H1 (cell line): Measurements from ENCODE around the gene TWNK. TPM values are rescaled to one million over a fixed set of nuclear protein-coding genes. Genes with fewer than 3 reads are reported as not detected.
A peak's percentile ranks its signal among the peaks of the same experiment; 100 is the strongest.

Experiments
- CTCF ChIA-PET: fragments of 300-600 bp; sonication (Branson Sonifier 250); formaldehyde crosslinking; loops from one replicate; lab custom pipeline; 2021; ENCODE audit not compliant: partially characterized antibody; lab: Charles Lee
- POLR2A ChIA-PET: fragments of 300-600 bp; sonication (Branson Sonifier 250); formaldehyde crosslinking; loops from one replicate; lab custom pipeline; 2021; ENCODE audit warnings: inconsistent platforms; ENCODE audit not compliant: partially characterized antibody; lab: Charles Lee
- DNase-seq, 2 experiments: peaks; one replicate each; pipeline versions ENCODE4 v3.0.0 to v3.0.0-alpha.2; 2010 to 2022; ENCODE audit warnings: low spot score in 2 of 2, low read depth in 1 of 2, mixed read lengths in 1 of 2
- FAIRE-seq: peaks from 2 replicates; lab custom pipeline; 2011; peaks lifted over from hg19 to GRCh38; lab: Jason Lieb, UNC
- H2AFZ ChIP-seq: 2 replicates; pipeline ENCODE4 v1.8.1; 2012; ENCODE audit warnings: low read length, inconsistent platforms
- H2AK5ac ChIP-seq: 2 replicates; pipeline ENCODE4 v1.6.1; 2013; ENCODE audit warnings: low read depth, low read length
- H2BK120ac ChIP-seq: replicated peaks from 2 replicates; pipeline ENCODE3; 2013; ENCODE audit warnings: low read depth, low read length, inconsistent platforms
- H2BK12ac ChIP-seq: 2 replicates; pipeline ENCODE4 v1.6.1; 2013; ENCODE audit warnings: low read depth, low read length
- H2BK15ac ChIP-seq: 2 replicates; pipeline ENCODE4 v1.6.1; 2013; ENCODE audit warnings: low read length
- H2BK20ac ChIP-seq: 2 replicates; pipeline ENCODE4 v1.6.1; 2013; ENCODE audit warnings: low read length
- H2BK5ac ChIP-seq: 2 replicates; pipeline ENCODE4 v1.6.1; 2013; ENCODE audit warnings: low read depth, low read length
- H3K14ac ChIP-seq: 2 replicates; pipeline ENCODE4 v1.6.1; 2013; ENCODE audit warnings: inconsistent platforms; ENCODE audit not compliant: insufficient read length
- H3K18ac ChIP-seq: 2 replicates; pipeline ENCODE4 v1.6.1; 2013; ENCODE audit warnings: low read length; ENCODE audit errors: extremely low read depth
- H3K23ac ChIP-seq: 2 replicates; pipeline ENCODE4 v1.6.1; 2013; ENCODE audit warnings: inconsistent platforms; ENCODE audit not compliant: insufficient read length
- H3K23me2 ChIP-seq: 2 replicates; pipeline ENCODE4 v1.6.1; 2013; ENCODE audit warnings: low read depth, low read length
- H3K27ac ChIP-seq: 2 replicates; pipeline ENCODE4 v1.6.1; 2011; ENCODE audit warnings: low read depth, low read length, inconsistent platforms
- H3K27me3 ChIP-seq, 4 experiments: replicated peaks in 1 of 4; 1 replicate in 1 of 4; 2 replicates in 3 of 4; pipeline versions ENCODE4 v1.6.1 to v1.8.1; 2011 to 2013; ENCODE audit warnings: low read length in 3 of 4, mild to moderate bottlenecking in 3 of 4, inconsistent platforms in 2 of 4, mixed read lengths in 2 of 4, moderate library complexity in 1 of 4; ENCODE audit not compliant: control insufficient read depth in 3 of 4, insufficient read depth in 3 of 4; ENCODE audit errors: extremely low read depth in 1 of 4
- H3K36me3 ChIP-seq, 4 experiments: 2 replicates each; pipeline versions ENCODE4 v1.6.1 to v1.8.1; 2011 to 2013; ENCODE audit warnings: mild to moderate bottlenecking in 4 of 4, low read length in 3 of 4, moderate library complexity in 2 of 4, control low read depth in 1 of 4, inconsistent platforms in 1 of 4; ENCODE audit not compliant: insufficient read depth in 4 of 4, control insufficient read depth in 2 of 4
- H3K4ac ChIP-seq: replicated peaks from 2 replicates; pipeline ENCODE3; 2013; ENCODE audit warnings: low read length, low read depth, mixed read lengths, inconsistent platforms; ENCODE audit not compliant: insufficient read length
- H3K4me1 ChIP-seq, 4 experiments: replicated peaks in 1 of 4; 1 replicate in 1 of 4; 2 replicates in 3 of 4; pipeline versions ENCODE4 v1.6.1 to v1.8.1; 2011 to 2013; ENCODE audit warnings: low read length in 3 of 4, inconsistent platforms in 2 of 4, mixed read lengths in 1 of 4; ENCODE audit not compliant: insufficient read depth in 4 of 4, control insufficient read depth in 3 of 4
- H3K4me2 ChIP-seq, 2 experiments: 2 replicates each; pipeline versions ENCODE4 v1.6.1 to v1.8.1; 2011 to 2013; ENCODE audit warnings: low read depth in 2 of 2, low read length in 2 of 2, control low read depth in 1 of 2, inconsistent platforms in 1 of 2, mild to moderate bottlenecking in 1 of 2; ENCODE audit not compliant: insufficient read depth in 1 of 2
- H3K4me3 ChIP-seq, 4 experiments: fragments of 200-600, 300-600 bp in 1 of 4; sonication (generic), shearing (Covaris generic), sonication (Bioruptor Twin) in 1 of 4; 2 replicates each; pipeline versions ENCODE4 v1.5.1 to v1.8.1; 2011 to 2016; ENCODE audit warnings: low read length in 4 of 4, low read depth in 3 of 4, control low read depth in 2 of 4, inconsistent platforms in 2 of 4, mild to moderate bottlenecking in 2 of 4, mixed read lengths in 1 of 4, moderate library complexity in 1 of 4; ENCODE audit not compliant: insufficient read depth in 2 of 4; ENCODE audit errors: extremely low read depth in 1 of 4
- H3K56ac ChIP-seq: replicated peaks from 2 replicates; pipeline ENCODE3; 2013; ENCODE audit warnings: low read depth, mild to moderate bottlenecking, mixed read lengths, low read length, inconsistent platforms; ENCODE audit not compliant: insufficient read length
- H3K79me1 ChIP-seq: 2 replicates; pipeline ENCODE4 v1.6.1; 2013; ENCODE audit warnings: low read depth, low read length, control low read depth
- H3K79me2 ChIP-seq, 2 experiments: 2 replicates each; pipeline versions ENCODE4 v1.6.1 to v1.8.1; 2012 to 2013; ENCODE audit warnings: low read length in 2 of 2, mild to moderate bottlenecking in 2 of 2, inconsistent platforms in 1 of 2; ENCODE audit not compliant: insufficient read depth in 2 of 2, control insufficient read depth in 1 of 2
- H3K9ac ChIP-seq, 4 experiments: replicated peaks in 1 of 4; 1 replicate in 1 of 4; 2 replicates in 3 of 4; pipeline versions ENCODE4 v1.6.1 to v1.8.1; 2011 to 2013; ENCODE audit warnings: low read depth in 3 of 4, low read length in 3 of 4, control low read depth in 2 of 4, mild to moderate bottlenecking in 2 of 4, moderate library complexity in 2 of 4, inconsistent platforms in 1 of 4; ENCODE audit errors: extremely low read depth in 1 of 4
- H3K9me3 ChIP-seq, 2 experiments: 2 replicates each; pipeline versions ENCODE4 v1.6.1 to v1.8.1; 2012 to 2013; ENCODE audit warnings: mild to moderate bottlenecking in 2 of 2, moderate library complexity in 2 of 2, control low read depth in 1 of 2, inconsistent platforms in 1 of 2, low read depth in 1 of 2, low read length in 1 of 2, mixed read lengths in 1 of 2; ENCODE audit not compliant: insufficient read depth in 2 of 2
- H4K20me1 ChIP-seq, 2 experiments: replicated peaks in 1 of 2; 2 replicates each; pipeline versions ENCODE3 to v1.8.1; 2011 to 2013; ENCODE audit warnings: inconsistent platforms in 2 of 2, low read length in 2 of 2, mild to moderate bottlenecking in 1 of 2; ENCODE audit not compliant: insufficient read depth in 2 of 2, control insufficient read depth in 1 of 2
- H4K5ac ChIP-seq: 2 replicates; pipeline ENCODE4 v1.6.1; 2013; ENCODE audit warnings: low read length, low read depth, mixed read lengths, inconsistent platforms; ENCODE audit not compliant: insufficient read length
- H4K8ac ChIP-seq: 2 replicates; pipeline ENCODE4 v1.8.0; 2013; ENCODE audit warnings: mild to moderate bottlenecking, moderate library complexity, low read length, inconsistent platforms; ENCODE audit not compliant: insufficient read depth; ENCODE audit errors: extremely low read depth
- H4K91ac ChIP-seq: replicated peaks from 2 replicates; pipeline ENCODE3; 2013; ENCODE audit warnings: low read length, mixed read lengths, inconsistent platforms; ENCODE audit not compliant: insufficient read length
- ASH2L ChIP-seq: fragments of 200-600, 300-600 bp; sonication (generic); IDR thresholded peaks from one replicate; pipeline ENCODE4 v1.7.1; 2017; ENCODE audit warnings: low read length
- GABPA ChIP-seq: IDR thresholded peaks from 2 replicates; pipeline ENCODE4 v1.6.1; 2011; ENCODE audit warnings: mild to moderate bottlenecking, low read length, moderate library complexity, borderline replicate concordance; ENCODE audit not compliant: insufficient read depth
- KDM4A ChIP-seq: IDR thresholded peaks from one replicate; pipeline ENCODE4 v1.7.1; 2012; ENCODE audit warnings: low read depth, mild to moderate bottlenecking, moderate library complexity, low read length, inconsistent platforms; ENCODE audit not compliant: severe bottlenecking
- POLR2AphosphoS5 ChIP-seq: IDR thresholded peaks from 2 replicates; pipeline ENCODE4 v1.6.1; 2011; ENCODE audit warnings: low read depth, low read length
- POU5F1 ChIP-seq: IDR thresholded peaks from 2 replicates; pipeline ENCODE4 v1.6.1; 2011; ENCODE audit warnings: low read depth, mild to moderate bottlenecking, low read length, moderate library complexity
- SP2 ChIP-seq: IDR thresholded peaks from 2 replicates; pipeline ENCODE4 v1.6.1; 2012; ENCODE audit warnings: mild to moderate bottlenecking, low read length, inconsistent platforms
- TAF7 ChIP-seq: optimal IDR thresholded peaks from 2 replicates; pipeline ENCODE3; 2011; ENCODE audit warnings: low read depth, mild to moderate bottlenecking, inconsistent platforms, low read length, moderate library complexity, borderline replicate concordance
- WGBS, 2 experiments: shearing (Covaris generic) in 1 of 2; methylation state at CpG; one replicate each; pipeline versions ENCODE4 v1.1.6 to v1.1.7; 2013 to 2015; ENCODE audit warnings: low lambda C conversion rate in 2 of 2, mixed read lengths in 2 of 2, inconsistent platforms in 1 of 2, low coverage in 1 of 2, missing lambda C conversion rate in 1 of 2; ENCODE audit not compliant: insufficient replicate concordance in 2 of 2, insufficient coverage in 1 of 2, insufficient read length in 1 of 2; ENCODE audit errors: extremely low coverage in 1 of 2, missing lambda C conversion rate in 1 of 2; 5-methylcytosine and 5-hydroxymethylcytosine counted together
- polyA plus RNA-seq, 7 experiments: library from polyadenylated mRNA; depleted of rRNA in 3 of 7; stranded (reverse) in 5 of 7; unstranded in 2 of 7; fragments of >200 nt in 5 of 7; fragments of 200-250 nt in 2 of 7; gene quantifications; 1 replicate in 5 of 7; 2 replicates in 1 of 7; 4 replicates in 1 of 7; pipeline versions ENCODE4 v1.2.1 to v1.2.3, GENCODE V29; 2011 to 2013; ENCODE audit warnings: missing spikeins in 2 of 7, mixed read lengths in 2 of 7
- total RNA-seq: library from RNA; stranded (reverse); fragmentation: NEBNext Ultra II Directional; extraction: Animal tissue kit (Norgen Biotek cat#: 25700); gene quantifications from 2 replicates; pipeline ENCODE4 v1.2.1, GENCODE V29; 2021
- TF ChIP-seq, protein P1 (sequence below): IDR thresholded peaks from 2 replicates; pipeline ENCODE4 v1.6.1; 2012; ENCODE audit warnings: inconsistent platforms
- TF ChIP-seq, protein P2 (sequence below): IDR thresholded peaks from 2 replicates; pipeline ENCODE4 v1.6.1; 2011; ENCODE audit warnings: low read depth, mild to moderate bottlenecking, low read length; ENCODE audit not compliant: insufficient read depth

Gene TWNK
- total and polyA plus RNA-seq, 2 of the 8 experiments (the other 6 are each of a cell fraction or from before 2014, with no cell fraction given): 15.4 to 32.5 TPM

DNA sequence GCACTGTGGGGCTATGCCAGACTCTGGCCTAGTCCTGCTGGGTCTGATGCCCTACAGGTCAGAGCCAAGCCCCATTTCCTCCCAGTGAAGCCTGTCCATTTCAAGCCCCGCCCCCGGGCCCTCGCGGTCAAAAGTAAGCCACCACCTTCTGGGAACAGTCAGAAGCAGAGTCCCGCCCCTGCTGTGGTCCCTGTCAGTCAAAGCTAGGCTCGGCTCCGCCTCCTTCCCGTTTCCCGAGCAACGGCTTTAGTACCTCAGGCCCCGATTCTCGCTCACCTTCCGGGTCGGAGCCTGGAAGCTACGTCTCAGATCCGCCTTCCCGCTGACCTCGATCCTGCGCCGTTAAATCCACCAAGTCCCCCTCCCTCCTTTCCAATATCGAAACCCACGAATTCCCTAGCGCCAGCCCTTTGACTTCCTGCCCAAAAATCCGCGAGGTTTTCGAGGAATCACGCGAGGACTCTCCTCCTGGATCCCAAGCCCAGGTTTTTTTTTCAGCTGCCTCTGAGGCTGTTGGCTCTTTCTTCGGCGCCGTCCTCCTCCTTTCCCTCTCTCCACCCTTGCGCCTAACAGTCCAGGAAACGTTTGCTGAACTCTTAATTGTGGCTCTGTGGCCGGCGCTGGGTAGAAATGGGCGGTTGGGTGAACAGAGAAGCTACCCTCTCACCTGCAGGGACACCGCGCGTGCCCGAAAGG, 55.5 kb downstream of the TWNK start:
- Histone ChIP-seq H3K36me3 (no peaks in the 10 kb centered on the region), H3K4ac (no peak overlapping the region), H3K79me1 (no peaks in the 10 kb centered on the region), H3K9ac (peak overlapping the region; percentile 49 to 79 (median 56)), H3K23ac (no peak overlapping the region), H2BK5ac (peak overlapping the region; percentile 56; the same call in 1 of the 2 replicates), H3K4me3 (peak overlapping the region; percentile 65 to 82 (median 73)), H3K4me2 (peak overlapping the region; percentile 75 to 86), H3K23me2 (peaks cover 5% of the 10 kb centered on the region; the same call in 1 of the 2 replicates), H2BK12ac (0 out of 2 replicates have a peak overlapping the region, but pooled peaks have one; percentile 60), H4K20me1 (peaks cover 3 to 5% of the 10 kb centered on the region in 2 experiments), H2AFZ (peak overlapping the region; percentile 93), H3K4me1 (peaks cover 3 to 24% (median 13%) of the 10 kb centered on the region in 4 experiments), H4K8ac (peak overlapping the region; percentile 53; the same call in 1 of the 2 replicates), H4K91ac (no peak overlapping the region), H2BK15ac (peak overlapping the region; percentile 81; the same call in 1 of the 2 replicates), H2AK5ac (no peak overlapping the region), H4K5ac (no peak overlapping the region), H3K9me3 (no peaks in the 10 kb centered on the region), H3K27ac (no peak overlapping the region), H2BK20ac (no peak overlapping the region), H3K14ac (no peak overlapping the region), H3K56ac (no peak overlapping the region), H3K27me3 (peaks cover 20 to 42% (median 36%) of the 10 kb centered on the region in 4 experiments), H3K79me2 (no peaks in the 10 kb centered on the region), H2BK120ac (no peak overlapping the region), H3K18ac (peak overlapping the region; percentile 64; the same call in 1 of the 2 replicates)
- 4% methylated on average over 40 of the region's 40 CpGs; no CpG with 5 or more reads in 1 of the 2 experiments for WGBS, 2 experiments
- POLR2A ChIA-PET: interaction anchor here (0.6 to 2.1 kb wide), 13 partner anchors 9 to 1753 kb away, joined by 3 to 24 read pairs (median 4); partner anchors contain the start of genes KAZALD1, PDZD7 and SFXN3
- peak; percentile 90 to 97 for DNase-seq
- FAIRE-seq: no peak
- CTCF ChIA-PET: interaction anchor here (0.7 to 51.8 kb wide), 24 partner anchors 16 to 382 kb away, joined by 3 to 2176 read pairs (median 4); partner anchors contain the start of genes KAZALD1, PDZD7 and SFXN3
- TF ChIP-seq, protein P1, sequence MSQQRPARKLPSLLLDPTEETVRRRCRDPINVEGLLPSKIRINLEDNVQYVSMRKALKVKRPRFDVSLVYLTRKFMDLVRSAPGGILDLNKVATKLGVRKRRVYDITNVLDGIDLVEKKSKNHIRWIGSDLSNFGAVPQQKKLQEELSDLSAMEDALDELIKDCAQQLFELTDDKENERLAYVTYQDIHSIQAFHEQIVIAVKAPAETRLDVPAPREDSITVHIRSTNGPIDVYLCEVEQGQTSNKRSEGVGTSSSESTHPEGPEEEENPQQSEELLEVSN: no peak; the same call in 1 of the 2 replicates
- no peak for TF ChIP-seq GABPA
- TF ChIP-seq SP2: no peak
- TF ChIP-seq POU5F1: no peak
- TF ChIP-seq KDM4A: peak; percentile 88
- TF ChIP-seq, protein P2, sequence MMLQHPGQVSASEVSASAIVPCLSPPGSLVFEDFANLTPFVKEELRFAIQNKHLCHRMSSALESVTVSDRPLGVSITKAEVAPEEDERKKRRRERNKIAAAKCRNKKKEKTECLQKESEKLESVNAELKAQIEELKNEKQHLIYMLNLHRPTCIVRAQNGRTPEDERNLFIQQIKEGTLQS: no peak
- peak; percentile 85 for TF ChIP-seq ASH2L
- TF ChIP-seq POLR2AphosphoS5: peak; percentile 31; the same call in 1 of the 2 replicates
- TF ChIP-seq TAF7: no peak
